Stimulated activated CD8-positive, alpha-beta memory T cell treated with anti-CD3 and anti-CD28 coated beads, Interleukin-7, amount 100 ng/mL, for 4 hours (primary cell): ENCODE data around the gene CSHL1.
A peak's percentile ranks its signal among the peaks of the same experiment; 100 is the strongest.
"Not testable (repeated sequence)": the region's sequence is repeated elsewhere in the genome, so short reads cannot be mapped to it uniquely, and the experiment has no call there.

ENCODE experiments used
- DNase-seq, 2 donors: peaks; one replicate each; pipeline ENCODE4 v3.0.0-alpha.2; 2020; ENCODE audit warnings: low read depth in 2 of 2

Gene CSHL1

DNA sequence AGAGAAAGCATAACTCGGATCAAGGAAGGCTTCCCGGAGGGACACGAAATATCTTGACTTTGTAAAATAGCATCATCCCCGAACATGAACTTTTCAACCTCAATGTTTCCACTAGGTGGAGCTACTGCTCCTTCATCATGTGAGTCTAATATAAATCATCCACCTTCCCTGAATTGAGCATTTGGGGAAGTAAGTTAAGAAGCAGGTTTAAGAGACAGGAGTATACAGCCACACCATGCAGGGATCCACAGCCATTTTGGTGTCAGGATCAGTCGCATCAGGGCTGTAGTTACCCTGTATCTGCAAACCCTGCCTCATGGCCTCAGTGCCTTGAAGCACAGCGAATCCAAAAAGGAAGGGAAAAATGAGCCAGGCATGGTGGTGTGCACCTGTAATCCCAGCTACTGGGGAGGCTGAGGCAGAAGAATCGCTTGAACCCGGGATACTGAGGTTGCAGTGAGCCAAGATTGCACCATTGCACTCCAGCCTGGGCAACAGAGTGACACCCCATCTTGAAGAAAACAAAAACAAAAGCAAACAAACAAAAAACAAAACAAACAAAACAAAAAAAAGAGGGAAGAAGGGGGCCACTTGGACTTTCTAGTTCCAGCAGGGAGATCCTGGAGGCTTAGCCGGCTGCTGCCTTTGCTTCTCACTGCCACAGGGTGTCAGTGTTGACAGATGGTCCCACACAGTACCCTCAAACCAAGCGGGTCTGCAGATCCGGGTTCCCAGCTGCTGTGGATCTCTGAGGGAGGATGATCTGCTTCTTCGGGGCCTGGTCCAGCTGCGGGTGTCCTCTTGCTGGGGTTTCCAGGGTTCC is 21.8 kb downstream of the CSHL1 start:
- DNase-seq: not testable (repeated sequence)

DNA sequence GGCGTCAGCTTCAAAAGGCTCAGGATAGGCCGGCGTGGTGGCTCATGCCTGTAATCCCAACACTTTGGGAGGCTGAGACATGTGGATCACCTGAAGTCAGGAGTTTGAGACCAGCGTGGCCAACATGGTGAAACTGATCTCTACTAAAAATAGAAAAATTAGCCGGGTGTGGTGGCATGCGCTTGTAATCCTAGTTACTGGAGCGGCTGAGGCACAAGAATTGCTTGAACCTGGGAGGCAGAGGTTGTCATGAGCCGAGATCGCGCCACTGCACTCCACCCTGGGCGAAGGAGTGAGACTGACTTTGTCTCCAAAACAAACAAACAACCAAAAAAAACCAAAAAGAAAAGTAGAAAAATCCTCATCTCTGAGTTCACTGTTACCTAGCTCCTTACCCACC is 25.9 kb downstream of the CSHL1 start:
- DNase-seq: not testable (repeated sequence)

DNA sequence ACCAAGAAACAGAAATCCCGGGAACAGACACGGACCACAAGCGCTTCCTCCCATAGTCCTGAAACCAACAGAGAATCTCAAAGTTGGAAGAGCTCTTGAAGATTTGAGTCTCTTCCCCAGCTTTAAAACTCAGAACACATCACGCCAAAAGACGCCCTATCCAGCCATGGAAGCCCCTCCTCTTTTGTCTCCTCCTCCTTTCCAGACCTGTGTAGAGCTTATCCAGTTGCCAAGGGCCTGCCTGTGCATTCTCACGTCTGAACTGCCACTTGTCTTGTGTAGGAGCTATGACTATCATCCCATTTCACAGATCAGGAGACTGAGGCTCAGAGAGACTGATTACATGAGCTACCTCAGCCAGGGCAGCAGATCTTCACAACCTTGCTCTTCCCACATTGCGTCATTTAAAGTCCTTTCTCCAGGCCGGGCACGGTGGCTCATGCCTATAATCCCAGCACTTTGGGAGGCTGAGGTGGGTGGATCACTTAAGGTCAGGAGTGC is 28.4 kb downstream of the CSHL1 start:
- not testable (repeated sequence) for DNase-seq

DNA sequence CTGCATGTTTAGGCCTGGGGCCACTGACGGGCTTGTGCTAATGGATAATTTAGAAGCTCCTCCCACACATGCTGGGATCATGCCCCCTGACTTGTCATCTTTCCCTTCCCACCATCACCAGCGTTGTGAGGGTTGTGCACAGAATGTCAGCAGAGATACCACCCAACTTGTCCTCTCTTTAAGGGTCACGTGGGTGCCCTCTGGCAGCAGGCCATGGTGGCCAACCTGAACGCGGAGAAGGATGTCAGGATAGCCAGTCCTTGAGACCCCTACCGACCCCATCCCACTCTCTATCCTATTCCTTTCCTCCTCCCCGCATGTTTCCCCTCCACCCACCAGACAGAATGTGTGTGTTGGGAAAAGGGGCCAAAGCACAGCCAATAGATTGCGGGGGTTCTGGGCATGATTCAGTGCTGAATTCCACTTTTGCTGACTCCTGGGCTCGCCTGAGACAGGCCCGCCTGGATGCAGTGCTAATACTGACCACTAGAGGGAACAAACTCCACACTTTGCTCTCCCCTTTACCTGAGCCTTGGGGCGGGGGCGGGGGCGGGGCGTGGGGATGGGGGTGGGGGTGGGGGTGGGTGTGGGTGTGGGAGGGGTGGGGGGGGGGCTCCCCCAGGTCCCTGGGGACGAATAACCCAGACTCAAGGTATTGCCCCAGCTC is 29.0 kb downstream of the CSHL1 start, which contains the start of gene GH2:
Gene GH2, minus strand, starts transcription at position 10 of the 667 bp plus-strand sequence. CDS start 143 bp downstream, outside the sequence.
- DNase-seq: peak; percentile 24 to 35

DNA sequence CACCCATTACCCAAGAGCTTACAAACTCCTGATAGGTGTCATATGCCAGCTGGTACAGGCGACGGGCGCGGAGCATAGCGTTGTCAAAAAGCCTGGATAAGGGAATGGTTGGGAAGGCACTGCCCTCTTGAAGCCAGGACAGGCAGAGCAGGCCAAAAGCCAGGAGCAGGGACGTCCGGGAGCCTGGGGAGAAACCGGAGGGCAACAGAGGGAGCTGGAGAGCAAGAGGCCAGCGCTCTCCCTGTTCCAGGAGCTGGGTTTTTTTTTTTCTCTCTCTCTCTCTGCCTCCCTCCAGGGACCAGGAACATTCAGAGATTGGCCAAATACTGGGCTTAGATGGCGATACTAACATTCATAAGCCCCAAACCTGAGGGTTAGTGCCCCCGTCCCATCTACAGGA is 29.7 kb downstream of the CSHL1 start:
- DNase-seq: not testable (repeated sequence)

DNA sequence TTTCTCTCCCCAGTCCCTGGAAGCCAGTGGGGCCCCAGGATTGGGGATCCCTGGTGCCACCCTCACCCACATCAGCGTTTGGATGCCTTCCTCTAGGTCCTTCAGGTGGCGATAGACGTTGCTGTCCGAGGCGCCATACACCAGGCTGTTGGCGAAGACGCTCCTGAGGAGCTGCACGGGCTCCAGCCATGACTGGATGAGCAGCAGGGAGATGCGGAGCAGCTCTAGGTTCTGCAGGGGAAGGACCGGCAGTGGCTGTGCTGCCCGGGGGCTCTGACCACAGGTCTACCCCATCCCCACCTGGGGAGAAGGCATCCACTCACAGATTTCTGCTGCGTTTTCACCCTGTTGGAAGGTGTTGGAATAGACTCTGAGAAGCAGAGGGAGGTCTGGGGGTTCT is 30.4 kb downstream of the CSHL1 start:
- no peak for DNase-seq

DNA sequence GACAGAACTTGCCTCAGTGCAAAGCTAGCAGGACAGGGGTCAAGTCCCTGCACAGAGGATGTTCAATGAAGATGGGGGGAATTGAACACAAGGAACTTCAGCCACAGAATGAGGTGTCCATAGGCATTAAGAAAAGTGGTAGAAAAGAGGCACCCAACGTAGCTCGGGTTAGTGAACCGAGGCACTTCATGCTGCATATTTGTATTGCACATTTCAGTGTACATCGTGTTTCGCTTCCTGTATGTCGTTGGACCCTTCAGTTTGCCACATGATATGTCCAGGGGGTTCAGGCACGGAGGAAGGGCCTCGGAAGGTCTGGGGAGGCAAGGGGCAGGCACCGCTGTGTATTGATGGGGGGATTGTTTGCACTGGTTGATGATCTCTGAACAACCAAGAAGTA is 32.6 kb downstream of the CSHL1 start:
- not testable (repeated sequence) for DNase-seq

DNA sequence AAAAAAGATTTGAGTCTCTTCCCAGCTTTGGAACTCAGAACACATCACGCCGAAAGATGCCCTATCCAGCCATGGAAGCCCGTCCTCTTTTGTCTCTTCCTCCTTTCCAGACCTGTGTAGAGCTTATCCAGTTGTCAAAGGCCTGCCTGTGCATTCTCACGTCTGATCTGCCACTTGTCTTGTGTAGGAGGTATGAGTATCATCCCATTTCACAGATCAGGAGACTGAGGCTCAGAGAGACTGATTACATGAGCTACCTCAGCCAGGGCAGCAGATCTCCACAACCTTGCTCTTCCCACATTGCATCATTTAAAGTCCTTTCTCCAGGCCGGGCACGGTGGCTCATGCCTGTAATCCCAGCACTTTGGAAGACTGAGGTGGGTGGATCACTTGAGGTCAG is 36.4 kb downstream of the CSHL1 start:
- not testable (repeated sequence) for DNase-seq

DNA sequence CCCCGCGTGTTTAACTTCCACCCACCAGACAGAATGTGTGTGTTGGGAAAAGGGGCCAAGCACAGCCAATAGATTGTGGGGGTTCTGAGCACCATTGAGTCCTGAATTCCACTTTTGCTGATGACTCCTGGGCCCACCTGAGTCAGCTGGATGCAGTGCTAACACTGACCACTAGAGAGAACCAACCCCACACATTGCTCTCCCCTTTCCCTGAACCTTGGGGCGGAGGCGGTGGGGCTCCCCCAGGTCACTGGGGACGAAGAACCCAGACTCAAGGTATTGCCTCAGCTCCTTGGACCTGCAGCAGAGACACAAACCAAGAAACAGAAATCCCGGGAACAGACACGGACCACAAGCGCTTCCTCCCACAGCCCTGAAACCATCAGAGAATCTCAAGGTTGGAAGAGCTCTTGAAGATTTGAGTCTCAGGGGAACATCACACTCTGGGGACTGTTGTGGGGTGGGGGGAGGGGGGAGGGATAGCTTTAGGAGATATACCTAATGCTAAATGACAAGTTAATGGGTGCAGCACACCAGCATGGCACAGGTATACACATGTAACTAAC is 36.9 kb downstream of the CSHL1 start:
- not testable (repeated sequence) for DNase-seq

DNA sequence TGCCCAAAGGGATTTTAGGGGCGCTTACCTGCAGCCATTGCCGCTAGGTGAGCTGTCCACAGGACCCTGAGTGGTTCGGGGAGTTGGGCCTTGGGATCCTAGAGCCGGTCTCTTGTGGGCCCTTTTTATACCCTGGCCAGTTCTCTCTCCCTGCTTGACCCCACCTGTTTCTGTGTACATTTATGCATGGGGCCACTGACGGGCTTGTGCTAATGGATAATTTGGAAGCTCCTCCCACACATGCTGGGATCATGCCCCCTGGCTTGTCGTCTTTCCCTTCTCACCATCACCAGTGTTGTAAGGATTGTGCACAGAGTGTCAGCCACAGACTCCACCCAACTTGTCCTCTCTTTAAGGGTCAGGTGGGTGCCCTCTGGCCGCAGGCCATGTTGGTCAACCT is 37.5 kb downstream of the CSHL1 start, which contains the start of gene CSH2:
Gene CSH2, minus strand, starts transcription at position 101 of the 400 bp plus-strand sequence. Its CDS starts 63 bp downstream, at position 38.
- DNase-seq: not testable (repeated sequence)

DNA sequence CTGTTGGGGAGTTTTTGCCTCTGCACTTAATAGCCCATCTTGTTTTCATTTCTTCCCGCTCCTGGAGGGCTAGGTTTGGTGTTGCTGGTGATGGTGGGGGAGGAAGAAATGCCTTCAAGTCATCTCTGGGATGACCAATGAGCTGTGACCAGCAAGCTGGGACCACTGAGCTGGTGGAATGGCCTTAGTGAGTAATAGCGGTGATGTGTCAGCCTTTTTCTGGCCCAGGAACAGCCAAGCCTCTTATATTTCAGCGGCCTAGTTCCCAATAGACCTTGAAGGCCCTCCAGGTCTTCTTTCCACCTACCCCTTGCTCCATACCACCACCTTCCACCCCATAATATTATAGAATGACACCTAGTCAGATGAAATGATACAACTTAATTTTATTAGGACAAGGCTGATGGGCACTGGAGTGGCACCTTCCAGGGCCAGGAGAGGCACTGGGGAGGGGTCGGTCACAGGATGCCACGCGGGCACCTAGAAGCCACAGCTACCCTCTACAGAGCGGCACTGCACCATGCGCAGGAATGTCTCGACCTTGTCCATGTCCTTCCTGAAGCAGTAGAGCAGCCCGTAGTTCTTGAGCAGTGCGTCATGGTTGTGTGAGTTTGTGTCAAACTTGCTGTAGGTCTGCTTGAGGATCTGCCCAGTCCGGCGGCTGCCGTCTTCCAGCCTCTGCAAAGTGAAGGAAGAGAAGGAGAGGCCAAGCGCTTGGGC is 39.3 kb downstream of the CSHL1 start:
- not testable (repeated sequence) for DNase-seq

DNA sequence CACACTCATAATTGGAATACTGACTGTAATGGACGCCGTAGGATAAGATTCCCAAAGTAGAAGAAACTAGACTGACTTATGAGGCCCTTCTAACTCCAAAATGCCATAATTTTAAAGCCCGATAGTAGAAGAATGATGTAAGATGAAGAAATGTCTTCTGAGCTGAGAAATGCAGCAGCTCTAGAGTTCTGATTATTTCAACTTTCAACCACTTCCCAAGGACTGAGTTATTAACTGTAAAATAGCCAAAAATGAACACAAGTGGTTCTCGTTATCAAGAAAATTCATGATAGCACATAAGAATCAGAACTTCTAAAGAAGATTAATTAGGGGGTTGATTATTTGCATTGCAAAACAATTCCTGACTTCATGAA is 40.8 kb downstream of the CSHL1 start:
- not testable (repeated sequence) for DNase-seq

DNA sequence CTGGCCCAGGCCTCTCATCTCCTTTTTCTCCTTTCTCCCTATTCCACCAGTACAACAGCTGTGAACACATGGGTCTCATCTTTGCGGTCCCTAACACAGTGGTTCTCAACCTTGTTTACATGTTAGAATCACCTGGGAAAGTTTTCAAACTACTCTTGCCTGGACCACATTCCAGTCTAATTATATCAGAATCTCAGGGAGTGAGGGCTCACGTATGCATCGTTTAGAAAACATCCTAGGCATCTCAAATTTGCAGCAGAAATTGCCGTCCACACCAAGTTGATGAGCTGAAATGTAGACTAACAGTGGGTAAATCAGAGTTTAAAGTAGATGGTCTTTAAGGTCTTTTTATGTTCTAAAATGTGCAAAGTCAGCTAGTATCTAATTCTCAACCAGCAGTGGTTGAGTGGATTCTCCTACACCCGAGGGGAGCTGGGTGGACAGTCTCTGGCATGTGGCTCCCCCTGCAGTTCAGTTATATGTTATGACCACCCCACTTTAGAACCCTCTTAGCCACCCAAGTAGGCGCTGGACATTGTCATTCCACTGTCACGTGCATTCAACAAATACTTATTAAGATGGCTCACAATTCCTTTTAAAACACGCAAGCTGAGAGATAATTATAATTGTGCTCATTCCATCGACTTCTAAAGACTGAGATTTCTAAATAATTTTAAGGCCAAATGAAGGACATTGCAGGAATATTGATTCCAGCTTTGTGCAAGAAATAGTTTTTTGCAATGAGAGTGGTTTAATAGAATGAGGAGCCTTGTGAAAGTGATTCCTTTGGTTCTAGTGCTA is 41.4 kb downstream of the CSHL1 start:
- not testable (repeated sequence) for DNase-seq

DNA sequence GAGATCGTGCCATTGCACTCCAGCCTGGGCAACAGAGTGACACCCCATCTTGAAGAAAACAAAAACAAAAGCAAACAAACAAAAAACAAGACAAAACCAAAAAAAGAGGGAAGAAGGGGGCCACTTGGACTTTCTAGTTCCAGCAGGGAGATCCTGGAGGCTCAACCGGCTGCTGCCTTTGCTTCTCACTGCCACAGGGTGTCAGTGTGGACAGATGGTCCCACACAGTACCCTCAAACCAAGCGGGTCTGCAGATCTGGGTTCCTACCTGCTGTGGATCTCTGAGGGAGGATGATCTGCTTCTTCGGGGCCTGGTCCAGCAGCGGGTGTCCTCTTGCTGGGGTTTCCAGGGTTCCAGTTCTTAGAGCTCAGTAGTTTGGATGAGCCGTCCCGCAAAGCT is 44.4 kb downstream of the CSHL1 start:
- not testable (repeated sequence) for DNase-seq
